SK-N-SH (cell line): Measurements from ENCODE around the gene EN1. TPM values are rescaled to one million over a fixed set of nuclear protein-coding genes. Genes with fewer than 3 reads are reported as not detected.

ENCODE experiments used
- CTCF ChIA-PET: fragments of 300-600, 350-600 bp; formaldehyde crosslinking; extraction: SDS; loops from one replicate; lab custom pipeline; 2021; lab: Yijun Ruan, JAX
- POLR2A ChIA-PET: fragments of 350-600 bp; sonication (Branson Sonifier 250); formaldehyde crosslinking; extraction: SDS; loops from one replicate; lab custom pipeline; 2020; ENCODE audit warnings: antibody characterized with exemption, inconsistent platforms; lab: Yijun Ruan, JAX
- DNase-seq: peaks from one replicate; pipeline ENCODE4 v3.0.0; 2012
- H2AFZ ChIP-seq: fragments of 200-600 bp; sonication (generic); 2 replicates; pipeline ENCODE4 v1.8.1; 2016; ENCODE audit warnings: antibody characterized with exemption, mild to moderate bottlenecking, low read depth
- H3F3A ChIP-seq: fragments of 200-600 bp; sonication (generic); replicated peaks from 2 replicates; pipeline ENCODE3; 2016; ENCODE audit warnings: antibody characterized with exemption, mild to moderate bottlenecking; ENCODE audit not compliant: insufficient read depth
- H3K27ac ChIP-seq, 2 experiments: fragments of 200-500 bp in 1 of 2; fragments of 200-600 bp in 1 of 2; sonication (Bioruptor generic) in 1 of 2; sonication (generic), shearing (Covaris generic) in 1 of 2; 2 replicates each; pipeline versions ENCODE4 v1.5.1 to v1.6.1; 2014 to 2016; ENCODE audit warnings: low read depth in 2 of 2, inconsistent platforms in 1 of 2, low read length in 1 of 2, mild to moderate bottlenecking in 1 of 2, mixed read lengths in 1 of 2
- H3K27me3 ChIP-seq: fragments of 200-600 bp; sonication (generic), shearing (Covaris generic); 2 replicates; pipeline ENCODE4 v1.6.1; 2016; ENCODE audit warnings: mixed run types; ENCODE audit not compliant: insufficient read depth
- H3K36me3 ChIP-seq, 2 experiments: fragments of 200-500 bp in 1 of 2; fragments of 200-600 bp in 1 of 2; sonication (Bioruptor generic) in 1 of 2; sonication (generic) in 1 of 2; replicated peaks in 1 of 2; 2 replicates each; pipeline versions ENCODE3 to v1.5.1; 2014 to 2016; ENCODE audit warnings: low read length in 1 of 2, mild to moderate bottlenecking in 1 of 2; ENCODE audit not compliant: insufficient read depth in 2 of 2, control insufficient read depth in 1 of 2
- H3K4me1 ChIP-seq, 2 experiments: fragments of 200-500 bp in 1 of 2; fragments of 200-600 bp in 1 of 2; sonication (Bioruptor generic) in 1 of 2; sonication (generic), shearing (Covaris generic) in 1 of 2; 2 replicates each; pipeline versions ENCODE4 v1.5.1 to v1.6.1; 2014 to 2016; ENCODE audit warnings: low read depth in 1 of 2, low read length in 1 of 2, mixed run types in 1 of 2; ENCODE audit not compliant: insufficient read depth in 2 of 2, control insufficient read depth in 1 of 2
- H3K4me2 ChIP-seq: fragments of 200-600 bp; sonication (generic), shearing (Covaris generic); 2 replicates; pipeline ENCODE4 v1.6.1; 2017; ENCODE audit warnings: mixed run types
- H3K4me3 ChIP-seq, 2 experiments: fragments of 200-500 bp in 1 of 2; fragments of 200-600 bp in 1 of 2; sonication (Bioruptor generic) in 1 of 2; sonication (generic), shearing (Covaris generic) in 1 of 2; 2 replicates each; pipeline versions ENCODE4 v1.5.1 to v1.8.1; 2014 to 2016; ENCODE audit warnings: low read depth in 2 of 2, inconsistent platforms in 1 of 2, low read length in 1 of 2, mild to moderate bottlenecking in 1 of 2, mixed read lengths in 1 of 2, moderate library complexity in 1 of 2
- H3K79me2 ChIP-seq: fragments of 200-600 bp; sonication (generic); 2 replicates; pipeline ENCODE4 v1.8.1; 2017; ENCODE audit warnings: mild to moderate bottlenecking; ENCODE audit not compliant: insufficient read depth
- H3K9ac ChIP-seq: fragments of 200-600 bp; sonication (generic); 2 replicates; pipeline ENCODE4 v1.6.1; 2017; ENCODE audit warnings: mixed run types
- H3K9me2 ChIP-seq: fragments of 200-600 bp; sonication (generic); 2 replicates; pipeline ENCODE4 v1.6.1; 2017; ENCODE audit warnings: mixed run types
- H3K9me3 ChIP-seq: fragments of 200-600 bp; sonication (generic); 2 replicates; pipeline ENCODE4 v1.6.1; 2017; ENCODE audit warnings: mixed run types, mild to moderate bottlenecking, moderate library complexity
- H4K20me1 ChIP-seq: fragments of 200-600 bp; sonication (generic); 2 replicates; pipeline ENCODE4 v1.6.1; 2017; ENCODE audit warnings: mild to moderate bottlenecking, mixed run types; ENCODE audit not compliant: insufficient read depth
- ELF1 ChIP-seq: IDR thresholded peaks from 2 replicates; pipeline ENCODE4 v1.4.0; 2012
- EP300 ChIP-seq, 2 experiments: IDR thresholded peaks; 2 replicates each; pipeline versions ENCODE4 v1.4.0 to v1.6.1; 2012; ENCODE audit warnings: borderline replicate concordance in 1 of 2, low read depth in 1 of 2, low read length in 1 of 2
- EZH2phosphoT487 ChIP-seq: fragments of 200-600 bp; sonication (generic); IDR thresholded peaks from 2 replicates; pipeline ENCODE4 v1.6.1; 2017; ENCODE audit warnings: low read depth, mixed run types, mild to moderate bottlenecking, antibody characterized with exemption, moderate library complexity, borderline replicate concordance
- FOSL2 ChIP-seq: IDR thresholded peaks from 2 replicates; pipeline ENCODE4 v1.4.0; 2012; ENCODE audit warnings: low read depth, mild to moderate bottlenecking, moderate library complexity, borderline replicate concordance
- FOXJ3 ChIP-seq: sonication (generic); formaldehyde crosslinking; IDR thresholded peaks from 2 replicates; pipeline ENCODE4 v1.5.1; 2020; ENCODE audit warnings: mild to moderate bottlenecking, missing genetic modification reagents
- FOXM1 ChIP-seq: IDR thresholded peaks from 2 replicates; pipeline ENCODE4 v1.4.0; 2012; ENCODE audit warnings: low read depth, mild to moderate bottlenecking
- GABPA ChIP-seq: IDR thresholded peaks from 2 replicates; pipeline ENCODE4 v1.4.0; 2012; ENCODE audit warnings: low read depth, mild to moderate bottlenecking
- NRF1 ChIP-seq: IDR thresholded peaks from 2 replicates; pipeline ENCODE4 v1.6.1; 2012; ENCODE audit warnings: low read depth, mild to moderate bottlenecking, low read length
- POLR2AphosphoS5 ChIP-seq: IDR thresholded peaks from 2 replicates; pipeline ENCODE4 v1.6.1; 2012; ENCODE audit warnings: low read depth, low read length
- RAD21 ChIP-seq: IDR thresholded peaks from 2 replicates; pipeline ENCODE4 v1.6.1; 2012; ENCODE audit warnings: mild to moderate bottlenecking, low read length
- RCOR1 ChIP-seq: fragments of 150-350 bp; IDR thresholded peaks from 2 replicates; pipeline ENCODE4 v1.6.1; 2017; ENCODE audit warnings: antibody characterized with exemption, low read length
- RXRA ChIP-seq: IDR thresholded peaks from 2 replicates; pipeline ENCODE4 v1.4.0; 2012; ENCODE audit warnings: low read depth, mild to moderate bottlenecking, borderline replicate concordance
- SMC3 ChIP-seq: IDR thresholded peaks from 2 replicates; pipeline ENCODE4 v1.6.1; 2012; ENCODE audit warnings: low read depth, low read length, improper control_type of control experiment
- TCF12 ChIP-seq: IDR thresholded peaks from 2 replicates; pipeline ENCODE4 v1.4.0; 2012
- TEAD4 ChIP-seq: IDR thresholded peaks from 2 replicates; pipeline ENCODE4 v1.4.0; 2012; ENCODE audit warnings: mild to moderate bottlenecking, borderline replicate concordance; ENCODE audit not compliant: insufficient read depth
- WGBS: methylation state at CpG from one replicate; pipeline ENCODE4 v1.1.6; 2017; ENCODE audit warnings: low lambda C conversion rate; 5-methylcytosine and 5-hydroxymethylcytosine counted together
- polyA plus RNA-seq, 3 experiments: library from polyadenylated mRNA; depleted of rRNA; stranded (reverse); fragments of >200 nt; gene quantifications; 2 replicates each; pipeline ENCODE4 v1.2.3, GENCODE V29; 2012
- TF ChIP-seq, protein P1 (sequence below): IDR thresholded peaks from 2 replicates; pipeline ENCODE4 v1.6.1; 2012; ENCODE audit warnings: mild to moderate bottlenecking, low read depth, low read length, moderate library complexity
- TF ChIP-seq, protein P2 (sequence below): fragments of 200-600 bp; sonication (generic); IDR thresholded peaks from 2 replicates; pipeline ENCODE4 v1.6.1; 2017; ENCODE audit warnings: antibody characterized with exemption, mild to moderate bottlenecking, moderate library complexity
- TF ChIP-seq, protein P3 (sequence below): IDR thresholded peaks from 2 replicates; pipeline ENCODE4; 2012
- TF ChIP-seq, protein P4 (sequence below): IDR thresholded peaks from 2 replicates; pipeline ENCODE4 v1.4.0; 2012; ENCODE audit warnings: low read depth, borderline replicate concordance

The EN1 gene
- polyA plus RNA-seq, 1 of the 3 experiments (the other 2 are of a cell fraction): not detected

DNA sequence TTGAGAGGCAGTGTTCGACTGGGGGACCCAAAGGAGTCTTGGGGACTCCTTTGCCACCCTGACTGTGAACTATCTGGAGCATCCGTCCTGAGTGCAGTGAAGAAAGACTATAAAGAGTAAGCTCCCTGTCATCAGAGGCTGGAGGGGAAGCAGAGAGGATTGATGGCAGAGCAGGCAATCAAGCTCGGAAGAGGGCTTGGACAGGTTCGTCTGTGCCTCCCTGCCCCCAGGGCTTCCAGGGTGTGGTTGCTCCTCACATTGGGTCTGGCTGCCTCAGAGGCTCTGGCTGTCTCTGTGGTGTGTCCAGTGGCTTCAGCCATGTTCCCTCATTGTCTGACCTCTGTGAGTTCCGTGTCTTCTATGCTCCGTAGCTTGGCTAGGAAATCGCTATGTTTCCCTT, 13.8 kb upstream of the EN1 start:
- WGBS: 19% methylated on average over 7 of the region's 7 CpGs
- DNase-seq: no peak
- ChIA-PET CTCF (interaction anchor here (0.7 to 3.7 kb wide), 3 partner anchors 22 to 815 kb away, joined by 3 to 13 read pairs (median 9); no protein-coding TSS in a partner anchor), POLR2A (no interaction called here)
- Histone ChIP-seq H3F3A (no peaks in the 10 kb centered on the region), H3K36me3 (no peaks in the 10 kb centered on the region), H4K20me1 (no peaks in the 10 kb centered on the region), H3K79me2 (no peaks in the 10 kb centered on the region), H3K9me3 (no peaks in the 10 kb centered on the region), H2AFZ (no peak overlapping the region), H3K4me1 (no peaks in the 10 kb centered on the region), H3K27ac (no peak overlapping the region), H3K27me3 (peaks cover 83% of the 10 kb centered on the region), H3K9ac (no peak overlapping the region), H3K4me3 (no peak overlapping the region), H3K9me2 (no peaks in the 10 kb centered on the region), H3K4me2 (no peak overlapping the region)
- TF ChIP-seq FOXJ3 (CRISPR knock-in tag) (no peak), RAD21 (no peak), NRF1 (no peak), FOXM1 (no peak), EP300 (IDR thresholded peaks at IDR 0.05; ENCODE audit: borderline replicate concordance in 1 of 2, low read depth in 1 of 2, low read length in 1 of 2) (no peak), GABPA (no peak), FOSL2 (no peak), EZH2phosphoT487 (no peak), TCF12 (no peak), ELF1 (no peak), RXRA (no peak), SMC3 (no peak), POLR2AphosphoS5 (no peak), TEAD4 (no peak), RCOR1 (no peak)
- TF ChIP-seq, protein P1, sequence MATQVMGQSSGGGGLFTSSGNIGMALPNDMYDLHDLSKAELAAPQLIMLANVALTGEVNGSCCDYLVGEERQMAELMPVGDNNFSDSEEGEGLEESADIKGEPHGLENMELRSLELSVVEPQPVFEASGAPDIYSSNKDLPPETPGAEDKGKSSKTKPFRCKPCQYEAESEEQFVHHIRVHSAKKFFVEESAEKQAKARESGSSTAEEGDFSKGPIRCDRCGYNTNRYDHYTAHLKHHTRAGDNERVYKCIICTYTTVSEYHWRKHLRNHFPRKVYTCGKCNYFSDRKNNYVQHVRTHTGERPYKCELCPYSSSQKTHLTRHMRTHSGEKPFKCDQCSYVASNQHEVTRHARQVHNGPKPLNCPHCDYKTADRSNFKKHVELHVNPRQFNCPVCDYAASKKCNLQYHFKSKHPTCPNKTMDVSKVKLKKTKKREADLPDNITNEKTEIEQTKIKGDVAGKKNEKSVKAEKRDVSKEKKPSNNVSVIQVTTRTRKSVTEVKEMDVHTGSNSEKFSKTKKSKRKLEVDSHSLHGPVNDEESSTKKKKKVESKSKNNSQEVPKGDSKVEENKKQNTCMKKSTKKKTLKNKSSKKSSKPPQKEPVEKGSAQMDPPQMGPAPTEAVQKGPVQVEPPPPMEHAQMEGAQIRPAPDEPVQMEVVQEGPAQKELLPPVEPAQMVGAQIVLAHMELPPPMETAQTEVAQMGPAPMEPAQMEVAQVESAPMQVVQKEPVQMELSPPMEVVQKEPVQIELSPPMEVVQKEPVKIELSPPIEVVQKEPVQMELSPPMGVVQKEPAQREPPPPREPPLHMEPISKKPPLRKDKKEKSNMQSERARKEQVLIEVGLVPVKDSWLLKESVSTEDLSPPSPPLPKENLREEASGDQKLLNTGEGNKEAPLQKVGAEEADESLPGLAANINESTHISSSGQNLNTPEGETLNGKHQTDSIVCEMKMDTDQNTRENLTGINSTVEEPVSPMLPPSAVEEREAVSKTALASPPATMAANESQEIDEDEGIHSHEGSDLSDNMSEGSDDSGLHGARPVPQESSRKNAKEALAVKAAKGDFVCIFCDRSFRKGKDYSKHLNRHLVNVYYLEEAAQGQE: no peak
- TF ChIP-seq, protein P2, sequence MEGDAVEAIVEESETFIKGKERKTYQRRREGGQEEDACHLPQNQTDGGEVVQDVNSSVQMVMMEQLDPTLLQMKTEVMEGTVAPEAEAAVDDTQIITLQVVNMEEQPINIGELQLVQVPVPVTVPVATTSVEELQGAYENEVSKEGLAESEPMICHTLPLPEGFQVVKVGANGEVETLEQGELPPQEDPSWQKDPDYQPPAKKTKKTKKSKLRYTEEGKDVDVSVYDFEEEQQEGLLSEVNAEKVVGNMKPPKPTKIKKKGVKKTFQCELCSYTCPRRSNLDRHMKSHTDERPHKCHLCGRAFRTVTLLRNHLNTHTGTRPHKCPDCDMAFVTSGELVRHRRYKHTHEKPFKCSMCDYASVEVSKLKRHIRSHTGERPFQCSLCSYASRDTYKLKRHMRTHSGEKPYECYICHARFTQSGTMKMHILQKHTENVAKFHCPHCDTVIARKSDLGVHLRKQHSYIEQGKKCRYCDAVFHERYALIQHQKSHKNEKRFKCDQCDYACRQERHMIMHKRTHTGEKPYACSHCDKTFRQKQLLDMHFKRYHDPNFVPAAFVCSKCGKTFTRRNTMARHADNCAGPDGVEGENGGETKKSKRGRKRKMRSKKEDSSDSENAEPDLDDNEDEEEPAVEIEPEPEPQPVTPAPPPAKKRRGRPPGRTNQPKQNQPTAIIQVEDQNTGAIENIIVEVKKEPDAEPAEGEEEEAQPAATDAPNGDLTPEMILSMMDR: no peak
- TF ChIP-seq, protein P3, sequence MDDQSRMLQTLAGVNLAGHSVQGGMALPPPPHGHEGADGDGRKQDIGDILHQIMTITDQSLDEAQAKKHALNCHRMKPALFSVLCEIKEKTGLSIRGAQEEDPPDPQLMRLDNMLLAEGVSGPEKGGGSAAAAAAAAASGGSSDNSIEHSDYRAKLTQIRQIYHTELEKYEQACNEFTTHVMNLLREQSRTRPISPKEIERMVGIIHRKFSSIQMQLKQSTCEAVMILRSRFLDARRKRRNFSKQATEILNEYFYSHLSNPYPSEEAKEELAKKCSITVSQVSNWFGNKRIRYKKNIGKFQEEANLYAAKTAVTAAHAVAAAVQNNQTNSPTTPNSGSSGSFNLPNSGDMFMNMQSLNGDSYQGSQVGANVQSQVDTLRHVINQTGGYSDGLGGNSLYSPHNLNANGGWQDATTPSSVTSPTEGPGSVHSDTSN: no peak
- TF ChIP-seq, protein P4, sequence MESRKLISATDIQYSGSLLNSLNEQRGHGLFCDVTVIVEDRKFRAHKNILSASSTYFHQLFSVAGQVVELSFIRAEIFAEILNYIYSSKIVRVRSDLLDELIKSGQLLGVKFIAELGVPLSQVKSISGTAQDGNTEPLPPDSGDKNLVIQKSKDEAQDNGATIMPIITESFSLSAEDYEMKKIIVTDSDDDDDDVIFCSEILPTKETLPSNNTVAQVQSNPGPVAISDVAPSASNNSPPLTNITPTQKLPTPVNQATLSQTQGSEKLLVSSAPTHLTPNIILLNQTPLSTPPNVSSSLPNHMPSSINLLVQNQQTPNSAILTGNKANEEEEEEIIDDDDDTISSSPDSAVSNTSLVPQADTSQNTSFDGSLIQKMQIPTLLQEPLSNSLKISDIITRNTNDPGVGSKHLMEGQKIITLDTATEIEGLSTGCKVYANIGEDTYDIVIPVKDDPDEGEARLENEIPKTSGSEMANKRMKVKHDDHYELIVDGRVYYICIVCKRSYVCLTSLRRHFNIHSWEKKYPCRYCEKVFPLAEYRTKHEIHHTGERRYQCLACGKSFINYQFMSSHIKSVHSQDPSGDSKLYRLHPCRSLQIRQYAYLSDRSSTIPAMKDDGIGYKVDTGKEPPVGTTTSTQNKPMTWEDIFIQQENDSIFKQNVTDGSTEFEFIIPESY: no peak
